ENCODE measurements around the gene LAG3.

Gene LAG3

DNA sequence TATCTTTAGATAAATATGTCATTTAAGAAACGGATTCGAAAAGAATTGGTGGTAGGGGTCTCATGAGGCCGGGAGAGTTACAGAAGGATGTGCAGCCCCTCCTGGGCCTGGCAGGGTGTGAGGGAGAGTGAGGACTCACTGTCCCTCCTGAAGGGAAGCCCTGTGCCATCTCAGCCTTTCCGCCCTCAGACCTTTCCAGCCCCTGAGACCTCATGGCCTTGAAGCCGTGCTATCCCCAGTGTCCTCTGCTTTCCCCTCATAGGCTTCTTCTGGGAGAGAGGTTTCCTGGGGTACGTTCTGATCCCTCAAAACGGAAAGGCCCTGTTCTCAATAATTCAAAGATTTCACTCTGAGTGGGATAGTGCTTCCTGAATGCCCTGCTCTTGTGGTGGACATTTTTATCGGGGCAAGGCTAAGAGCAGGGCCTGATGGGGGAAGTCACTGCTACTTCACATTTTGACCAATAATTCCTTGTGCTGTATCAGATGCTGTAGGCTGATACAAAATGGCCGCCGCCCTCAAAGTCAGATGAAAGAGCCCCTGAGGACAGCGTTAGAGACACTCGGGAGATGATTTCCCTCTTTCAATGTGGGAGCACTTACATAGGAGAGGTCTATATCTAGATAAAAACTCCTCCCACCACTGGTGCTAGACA is 18.3 kb downstream of the LAG3 start:
- peak; percentile 44 for DNase-seq (ENCODE audit: low spot score)

DNA sequence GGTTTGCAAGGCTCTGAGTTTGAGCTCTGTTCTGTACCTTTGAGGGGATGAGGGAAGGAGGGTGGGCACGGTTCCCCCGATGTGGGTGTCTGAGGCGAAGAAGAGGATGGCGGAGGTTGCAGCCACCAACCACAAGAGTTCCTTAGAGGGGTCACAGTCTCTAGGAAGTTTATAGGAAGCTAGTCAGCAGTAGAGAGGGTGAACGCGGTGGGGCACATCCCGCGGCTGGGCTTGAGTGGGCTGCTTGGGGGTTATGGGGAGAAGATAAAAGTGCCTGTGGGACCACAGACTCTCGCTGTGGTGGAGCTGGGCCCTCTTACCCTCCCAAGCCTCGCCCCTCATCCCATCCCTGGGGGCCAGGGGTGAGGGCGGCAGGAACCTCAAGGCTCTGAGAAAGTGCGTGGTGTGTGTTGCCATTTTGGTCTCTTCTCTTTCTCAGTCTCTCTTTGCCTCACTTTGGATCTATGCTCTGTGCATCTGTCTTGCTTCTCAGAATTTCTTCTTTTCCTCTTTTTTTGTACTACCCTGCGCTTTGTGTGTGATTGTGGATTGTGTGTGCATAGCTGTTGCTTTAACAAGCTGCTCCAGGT is 19.7 kb downstream of the LAG3 start:
- DNase-seq (ENCODE audit: low spot score): peak; percentile 20

DNA sequence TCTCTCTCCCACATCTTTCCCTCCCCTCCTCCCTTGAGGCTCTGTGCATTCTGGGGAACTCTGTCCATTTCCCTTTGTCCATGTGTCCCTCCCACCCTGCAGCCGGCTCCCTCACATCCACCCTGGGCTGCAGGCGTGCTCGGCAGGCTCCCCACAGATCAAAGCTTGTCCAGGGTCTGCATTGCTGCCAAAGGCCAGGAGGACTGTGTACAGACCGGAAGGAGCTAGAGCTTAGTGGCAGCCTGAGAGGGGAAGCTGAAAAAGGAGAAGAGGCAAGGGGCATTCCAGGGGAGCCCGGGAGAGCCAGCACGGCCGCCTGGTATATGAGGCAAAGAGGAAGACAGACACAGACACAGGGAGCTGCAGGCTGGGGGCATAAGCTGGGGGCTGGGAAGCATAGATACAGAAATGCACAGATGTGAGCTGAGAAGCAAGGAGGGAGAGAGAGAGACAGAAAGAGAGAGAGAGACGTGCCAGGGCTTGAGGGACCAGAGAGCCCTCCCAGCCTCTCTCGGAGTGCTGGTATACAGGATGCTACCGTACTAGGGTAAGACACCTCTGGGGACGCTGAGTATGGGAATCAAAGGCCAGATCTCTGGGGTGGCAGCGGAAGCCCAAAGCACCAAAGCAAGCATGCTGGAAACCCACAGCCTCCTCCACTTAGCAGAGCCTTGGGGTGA is 20.3 kb downstream of the LAG3 start:
- peak; percentile 69 for DNase-seq (ENCODE audit: low spot score)

DNA sequence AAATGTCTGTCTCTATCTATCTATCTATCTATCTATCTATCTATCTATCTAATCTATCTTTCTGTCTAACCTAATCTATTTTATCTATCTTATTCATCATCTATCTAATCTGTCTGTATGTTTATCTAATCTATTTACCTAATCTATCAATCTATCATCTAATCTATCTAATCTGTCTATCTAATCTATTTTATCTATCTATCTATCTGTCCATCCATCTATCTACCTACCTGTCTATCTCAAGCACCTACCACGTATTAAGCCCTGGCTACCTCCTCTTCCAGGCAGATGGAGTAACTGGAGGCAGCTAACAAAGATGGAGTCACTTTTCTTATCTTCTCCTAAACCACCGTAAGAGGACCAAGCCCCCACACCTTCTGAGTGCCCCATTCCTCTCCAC is 22.8 kb downstream of the LAG3 start:
- DNase-seq (ENCODE audit: low spot score): no peak

DNA sequence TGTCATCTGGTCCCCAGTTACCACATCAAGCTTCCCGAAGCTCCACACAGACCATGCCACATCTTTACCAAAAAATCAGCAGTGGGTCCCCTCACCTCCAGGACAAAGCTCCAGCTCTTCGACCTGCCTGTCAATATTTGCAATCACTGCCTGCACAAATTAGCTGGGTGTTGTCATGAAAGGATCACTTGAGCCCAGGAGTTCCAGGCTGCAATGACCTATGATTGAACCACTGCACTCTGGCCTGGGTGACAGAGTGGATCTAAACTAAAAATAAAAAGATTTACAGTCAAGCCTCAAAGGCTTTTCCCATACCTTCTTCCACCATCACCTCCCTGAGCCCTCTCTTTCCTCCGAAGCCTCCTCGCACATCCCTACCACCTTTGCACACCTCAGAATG is 24.3 kb downstream of the LAG3 start:
- no peak for DNase-seq (ENCODE audit: low spot score)

DNA sequence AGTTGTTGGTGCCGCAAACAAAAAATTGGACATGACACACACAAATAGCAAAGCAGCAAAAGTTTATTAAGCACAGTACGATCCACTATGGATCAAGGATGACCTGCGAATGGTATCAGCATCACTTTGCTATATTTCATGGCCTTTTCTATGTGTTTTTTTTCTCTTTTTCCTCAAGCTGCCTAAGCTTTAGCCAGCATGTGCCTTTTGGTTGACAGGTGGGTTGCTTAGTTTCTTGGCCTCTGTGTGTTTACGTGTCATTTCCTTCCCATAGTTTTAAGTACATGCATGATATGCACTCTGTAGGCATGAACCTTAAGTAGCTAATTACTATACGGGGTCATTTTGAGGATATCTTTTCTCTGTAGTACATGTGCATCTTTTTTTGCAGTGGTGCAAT is 26.8 kb downstream of the LAG3 start:
- DNase-seq (ENCODE audit: low spot score): no peak

DNA sequence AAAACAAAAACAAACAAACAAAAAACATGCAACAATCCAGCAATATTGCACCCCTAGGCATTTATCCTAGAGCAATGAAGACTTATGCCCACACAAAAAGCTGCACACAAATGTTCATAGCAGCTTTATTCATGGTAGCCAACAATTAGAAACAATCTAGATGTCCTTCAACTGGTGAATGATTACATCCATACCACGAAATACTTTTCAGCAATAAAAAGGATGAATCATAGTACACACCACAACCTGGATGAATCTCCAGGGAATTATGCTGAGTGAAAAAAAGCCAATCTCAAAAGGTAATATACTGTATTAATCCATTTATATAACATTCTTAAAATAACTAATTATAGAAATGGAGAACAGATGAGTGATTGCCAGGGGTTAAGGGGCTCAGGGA is 34.9 kb downstream of the LAG3 start:
- no peak for DNase-seq (ENCODE audit: low spot score)

DNA sequence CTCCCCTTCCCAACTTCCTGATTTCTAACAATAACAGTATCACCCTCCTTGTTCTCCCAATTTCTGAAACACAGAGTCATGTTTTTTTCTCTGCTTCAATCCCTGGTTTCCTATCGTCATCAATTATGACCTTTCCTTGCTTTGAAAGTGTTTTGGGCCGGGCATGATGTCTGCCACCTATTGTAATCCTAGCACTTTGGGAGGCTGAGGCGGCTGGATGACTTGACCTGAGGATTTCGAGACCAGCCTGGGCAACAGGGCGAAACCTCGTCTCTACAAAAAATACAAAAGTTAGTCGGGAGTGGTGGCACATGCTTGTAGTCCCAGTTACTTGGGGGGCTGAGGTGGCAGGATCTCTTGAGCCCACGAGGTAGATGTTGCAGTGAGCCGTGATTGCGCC is 36.7 kb downstream of the LAG3 start:
- no peak for DNase-seq (ENCODE audit: low spot score)

DNA sequence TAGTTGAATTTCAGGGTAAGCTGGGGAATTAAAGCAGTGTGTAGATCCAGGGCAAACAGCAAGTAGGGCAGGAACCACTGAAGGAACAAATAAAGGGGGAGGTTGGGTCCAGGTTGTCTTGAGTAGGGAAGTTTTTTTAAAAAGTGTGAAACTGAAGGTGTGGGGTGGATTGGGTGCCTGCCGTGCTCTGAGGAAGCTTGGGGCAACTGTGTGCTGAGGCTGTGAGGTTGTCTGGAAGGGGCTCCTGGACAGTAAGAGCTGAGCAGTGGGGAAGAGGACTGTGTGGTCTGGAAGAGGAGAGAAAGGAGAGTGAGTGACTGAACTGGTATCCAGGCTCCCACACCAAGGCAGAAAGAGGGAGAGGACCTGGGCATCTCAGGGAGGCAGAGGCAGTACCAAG is 38.4 kb downstream of the LAG3 start:
- no peak for DNase-seq (ENCODE audit: low spot score)

DNA sequence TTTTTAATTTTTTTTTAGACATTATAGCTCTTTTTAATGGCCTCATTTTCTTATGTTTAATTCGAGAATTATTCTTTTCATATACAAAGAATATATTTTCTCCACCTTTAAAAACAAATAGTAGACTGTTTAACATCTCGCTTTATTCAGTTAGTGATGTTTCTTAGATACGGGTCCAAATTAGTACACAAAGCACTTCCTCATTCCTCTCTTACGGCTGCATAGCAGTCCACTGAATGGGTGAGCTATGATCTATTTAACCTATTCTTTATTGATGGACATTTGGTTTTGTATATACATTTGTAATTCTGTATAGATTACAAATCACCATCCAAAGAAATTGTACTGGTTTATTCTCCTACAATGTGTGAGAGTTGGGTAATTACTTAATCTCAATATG is 41.0 kb downstream of the LAG3 start:
- no peak for DNase-seq (ENCODE audit: low spot score)

DNA sequence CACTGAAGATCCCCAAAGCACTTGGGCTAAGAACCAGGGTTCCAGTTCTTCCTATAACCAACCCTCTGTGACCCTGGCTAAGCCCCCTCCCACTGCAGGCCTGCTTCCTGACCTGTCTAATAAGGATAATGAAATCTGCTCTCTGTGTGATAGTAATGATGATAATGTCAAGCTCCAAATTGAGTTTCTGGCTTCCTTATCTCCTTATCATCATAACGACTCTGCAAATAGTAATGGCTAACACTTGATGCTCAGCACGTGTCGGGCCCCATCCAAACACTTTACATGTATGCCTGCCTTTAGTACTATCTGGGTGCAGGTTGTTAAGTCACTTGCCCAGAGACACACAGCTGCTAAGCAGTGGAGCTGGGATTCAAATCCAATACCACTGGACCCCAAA is 44.3 kb downstream of the LAG3 start:
- DNase-seq (ENCODE audit: low spot score): no peak

DNA sequence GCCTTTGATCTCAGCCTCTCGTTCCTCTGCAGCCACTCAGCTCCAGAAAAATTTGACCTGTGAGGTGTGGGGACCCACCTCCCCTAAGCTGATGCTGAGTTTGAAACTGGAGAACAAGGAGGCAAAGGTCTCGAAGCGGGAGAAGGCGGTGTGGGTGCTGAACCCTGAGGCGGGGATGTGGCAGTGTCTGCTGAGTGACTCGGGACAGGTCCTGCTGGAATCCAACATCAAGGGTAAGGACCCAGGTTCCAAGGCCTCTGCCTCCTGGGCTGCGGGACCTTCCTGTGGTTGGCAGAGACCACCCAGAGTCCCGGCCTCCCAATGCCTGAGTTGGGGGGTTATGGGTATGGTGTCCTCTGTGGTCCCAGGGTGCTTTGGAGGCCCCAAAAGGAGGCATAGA is 44.8 kb downstream of the LAG3 start:
- no peak for DNase-seq (ENCODE audit: low spot score)

DNA sequence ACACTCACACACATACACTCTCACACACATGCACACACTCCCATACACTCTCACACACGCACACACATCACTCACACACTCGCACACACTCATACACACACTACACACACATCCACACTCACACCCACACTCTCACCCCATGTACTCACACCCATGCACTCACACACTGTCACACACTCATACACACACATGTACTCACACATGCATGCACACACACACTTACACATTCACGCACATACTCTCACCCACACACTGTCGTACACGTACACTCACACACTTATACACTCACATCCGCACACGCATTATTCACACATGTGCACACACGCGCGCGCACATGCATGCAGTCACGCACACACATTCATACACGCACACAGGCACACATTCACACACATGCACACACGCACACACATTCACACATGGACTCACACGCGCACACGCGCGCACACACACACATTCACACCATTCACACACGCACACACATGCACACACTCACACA is 45.4 kb downstream of the LAG3 start:
- no peak for DNase-seq (ENCODE audit: low spot score)

DNA sequence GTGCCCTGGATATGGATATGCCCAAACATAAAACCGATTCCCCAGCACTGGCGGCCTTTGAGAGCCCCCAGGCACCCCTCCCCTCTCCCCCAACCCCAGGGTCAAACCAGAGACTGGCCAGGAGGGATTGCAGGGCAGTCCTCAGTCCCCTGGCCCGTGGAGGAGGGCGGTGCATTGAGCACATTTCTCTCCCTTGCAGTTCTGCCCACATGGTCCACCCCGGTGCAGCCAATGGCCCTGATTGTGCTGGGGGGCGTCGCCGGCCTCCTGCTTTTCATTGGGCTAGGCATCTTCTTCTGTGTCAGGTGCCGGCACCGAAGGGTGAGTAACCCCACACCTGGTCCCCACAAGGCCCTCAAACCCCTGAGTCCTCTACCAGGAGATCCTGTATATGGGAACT is 45.9 kb downstream of the LAG3 start:
- no peak for DNase-seq (ENCODE audit: low spot score)

DNA sequence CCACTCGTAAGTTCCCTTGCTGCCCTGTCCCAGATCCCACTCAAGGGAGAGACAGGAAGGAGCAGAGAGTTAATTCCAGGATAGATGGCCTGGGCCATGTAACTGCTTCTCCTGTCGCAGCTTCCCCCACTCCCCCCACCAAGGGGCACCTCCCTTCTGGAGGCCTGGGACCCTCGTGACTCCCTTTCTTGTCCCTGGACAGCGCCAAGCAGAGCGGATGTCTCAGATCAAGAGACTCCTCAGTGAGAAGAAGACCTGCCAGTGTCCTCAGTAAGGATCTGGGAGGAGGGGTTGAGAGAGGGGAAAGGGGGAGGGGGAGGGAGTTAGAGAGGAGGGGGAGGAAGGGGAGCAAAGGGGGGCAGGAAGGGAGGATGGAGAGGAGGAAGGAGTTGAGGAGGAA is 46.3 kb downstream of the LAG3 start:
- DNase-seq (ENCODE audit: low spot score): no peak

DNA sequence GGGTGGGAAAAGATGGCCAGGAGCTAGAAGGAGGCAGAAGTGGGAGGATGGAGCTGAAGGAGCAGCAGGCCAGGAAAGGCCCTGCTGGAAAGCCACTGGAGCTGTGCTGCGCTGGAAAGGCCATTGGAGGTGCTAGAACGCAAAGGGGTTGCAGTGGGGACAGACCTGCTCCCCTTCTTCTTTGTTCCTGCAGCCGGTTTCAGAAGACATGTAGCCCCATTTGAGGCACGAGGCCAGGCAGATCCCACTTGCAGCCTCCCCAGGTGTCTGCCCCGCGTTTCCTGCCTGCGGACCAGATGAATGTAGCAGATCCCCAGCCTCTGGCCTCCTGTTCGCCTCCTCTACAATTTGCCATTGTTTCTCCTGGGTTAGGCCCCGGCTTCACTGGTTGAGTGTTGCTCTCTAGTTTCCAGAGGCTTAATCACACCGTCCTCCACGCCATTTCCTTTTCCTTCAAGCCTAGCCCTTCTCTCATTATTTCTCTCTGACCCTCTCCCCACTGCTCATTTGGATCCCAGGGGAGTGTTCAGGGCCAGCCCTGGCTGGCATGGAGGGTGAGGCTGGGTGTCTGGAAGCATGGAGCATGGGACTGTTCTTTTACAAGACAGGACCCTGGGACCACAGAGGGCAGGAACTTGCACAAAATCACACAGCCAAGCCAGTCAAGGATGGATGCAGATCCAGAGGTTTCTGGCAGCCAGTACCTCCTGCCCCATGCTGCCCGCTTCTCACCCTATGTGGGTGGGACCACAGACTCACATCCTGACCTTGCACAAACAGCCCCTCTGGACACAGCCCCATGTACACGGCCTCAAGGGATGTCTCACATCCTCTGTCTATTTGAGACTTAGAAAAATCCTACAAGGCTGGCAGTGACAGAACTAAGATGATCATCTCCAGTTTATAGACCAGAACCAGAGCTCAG is 47.0 kb downstream of the LAG3 start:
- no peak for DNase-seq (ENCODE audit: low spot score)

DNA sequence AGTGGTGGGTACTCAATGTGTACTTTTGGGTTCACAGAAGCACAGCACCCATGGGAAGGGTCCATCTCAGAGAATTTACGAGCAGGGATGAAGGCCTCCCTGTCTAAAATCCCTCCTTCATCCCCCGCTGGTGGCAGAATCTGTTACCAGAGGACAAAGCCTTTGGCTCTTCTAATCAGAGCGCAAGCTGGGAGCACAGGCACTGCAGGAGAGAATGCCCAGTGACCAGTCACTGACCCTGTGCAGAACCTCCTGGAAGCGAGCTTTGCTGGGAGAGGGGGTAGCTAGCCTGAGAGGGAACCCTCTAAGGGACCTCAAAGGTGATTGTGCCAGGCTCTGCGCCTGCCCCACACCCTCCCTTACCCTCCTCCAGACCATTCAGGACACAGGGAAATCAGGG is 47.8 kb downstream of the LAG3 start:
- no peak for DNase-seq (ENCODE audit: low spot score)

DNA sequence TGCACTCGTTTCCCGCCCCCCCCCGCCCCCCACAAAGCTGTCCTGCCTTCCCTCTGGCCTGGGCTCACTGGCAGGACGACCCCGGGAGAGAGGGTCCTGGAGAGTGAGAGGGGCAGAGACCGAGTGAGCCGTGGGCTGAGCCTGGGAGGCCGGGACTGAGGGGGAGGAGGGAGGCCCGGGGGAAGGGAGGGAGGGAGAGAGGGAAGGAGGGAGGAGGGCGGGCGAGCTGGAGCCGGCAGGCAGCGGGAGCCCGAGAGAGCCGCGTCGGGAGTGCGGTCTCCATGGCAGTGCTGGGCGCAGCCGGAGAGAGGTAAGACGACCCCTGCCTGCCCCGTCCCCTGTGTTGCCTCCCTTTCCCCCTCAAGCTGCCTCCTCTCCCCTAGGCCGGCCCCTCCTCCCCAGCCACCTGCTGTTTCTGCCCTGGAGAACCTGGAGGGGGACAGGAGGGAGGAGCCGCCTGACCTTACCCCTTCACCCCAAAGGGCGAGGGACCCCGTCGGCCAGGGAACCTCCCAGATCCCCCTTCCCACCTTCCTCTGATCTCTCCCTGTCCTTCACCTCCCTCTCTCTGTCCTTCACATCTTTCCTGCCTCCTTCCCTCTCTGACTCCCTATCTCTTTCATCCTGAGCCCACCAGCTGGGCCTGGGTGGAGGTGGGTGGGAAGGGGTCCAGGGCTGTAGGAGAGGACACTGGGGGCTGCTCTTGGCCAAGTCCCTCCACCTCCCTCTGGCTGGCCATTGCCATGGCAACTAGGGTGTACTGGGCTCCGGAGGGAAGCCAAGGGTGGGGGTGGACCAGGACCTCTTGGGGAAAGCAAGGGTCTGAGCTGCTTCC is 49.5 kb downstream of the LAG3 start, which contains the start of gene GPR162:
GPR162 (plus strand) TSS at position 231 of the 835 bp plus-strand sequence. CDS start 2,078 bp downstream, outside the sequence.
- no peak for DNase-seq (ENCODE audit: low spot score)

DNA sequence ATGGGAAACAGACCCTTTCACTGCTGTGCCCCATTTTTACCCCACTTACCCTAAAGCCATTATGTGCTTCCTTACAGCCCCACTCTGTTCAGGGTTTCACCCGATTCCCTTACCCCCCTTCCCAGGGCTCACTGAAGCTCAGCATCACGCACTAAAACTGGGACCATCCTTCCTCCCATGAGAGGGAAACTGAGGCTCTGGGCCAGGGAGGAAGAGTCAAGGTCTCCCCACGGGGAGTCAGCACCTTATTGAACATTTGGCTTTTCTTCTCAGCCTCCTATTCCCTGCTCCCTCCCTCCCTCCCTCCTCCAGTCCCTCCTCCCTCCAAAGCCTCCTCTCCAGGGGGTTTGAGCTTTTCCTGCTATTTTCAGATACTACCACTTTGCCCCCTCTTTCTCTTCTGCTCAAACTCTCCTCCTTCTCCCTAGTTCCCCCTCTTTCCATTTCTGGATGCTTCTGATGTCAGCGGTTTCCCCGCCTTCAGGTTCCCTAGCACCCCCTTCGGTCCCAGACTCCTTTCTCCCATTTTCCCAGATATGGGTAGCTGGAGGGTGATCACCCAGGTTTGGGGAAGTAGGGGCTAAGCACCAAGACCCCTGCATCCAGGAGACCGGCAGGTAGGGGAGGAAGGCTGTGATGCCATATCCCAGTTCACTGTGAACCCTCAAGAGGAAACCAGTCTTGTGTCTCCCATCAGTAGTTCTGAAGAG is 50.3 kb downstream of the LAG3 start:
- DNase-seq (ENCODE audit: low spot score): no peak

DNA sequence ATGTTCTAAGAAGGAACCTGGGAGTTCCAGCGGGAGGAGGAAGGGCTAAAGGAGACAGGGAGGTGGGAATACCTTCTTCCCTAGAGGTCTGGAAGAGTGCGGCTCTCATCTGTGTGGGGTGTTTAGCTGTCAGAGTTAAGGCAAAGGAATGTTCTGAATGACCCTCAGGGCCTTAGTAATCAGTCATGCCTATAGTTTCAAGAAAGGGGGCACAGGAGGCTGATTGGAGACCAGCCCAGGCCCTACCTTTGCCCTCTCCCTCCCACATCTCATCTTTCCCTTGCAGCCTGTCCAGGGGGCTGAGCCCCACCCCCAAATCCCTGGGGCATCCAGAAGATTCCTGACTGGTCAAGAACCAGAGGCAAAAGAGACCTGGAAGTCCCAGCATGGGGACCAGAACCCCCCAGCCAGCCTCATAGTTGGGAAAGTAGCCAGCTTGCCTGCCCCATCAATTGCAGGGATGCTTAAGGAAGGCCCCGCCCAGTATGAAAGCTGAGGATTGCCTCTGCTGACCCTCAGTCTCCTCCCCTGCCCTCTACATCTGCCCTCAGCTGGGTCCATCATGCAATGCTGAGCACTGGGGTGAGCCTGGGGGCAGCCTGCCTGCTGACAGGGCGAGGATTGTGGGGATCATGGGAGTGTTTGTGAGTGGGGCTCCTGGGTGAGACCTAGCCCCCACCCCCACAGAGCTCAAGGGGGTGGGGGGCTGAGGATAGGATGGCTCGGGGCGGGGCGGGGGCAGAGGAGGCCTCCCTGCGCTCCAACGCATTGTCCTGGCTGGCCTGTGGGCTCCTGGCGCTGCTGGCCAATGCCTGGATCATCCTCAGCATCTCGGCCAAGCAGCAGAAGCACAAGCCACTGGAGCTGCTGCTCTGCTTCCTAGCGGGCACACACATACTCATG is 51.1 kb downstream of the LAG3 start:
- no peak for DNase-seq (ENCODE audit: low spot score)

Data from CD4-positive, alpha-beta T cell treated with Interleukin-6 at 100 ng/mL for 8 hours (primary cell).